Hepatocyte (in vitro differentiated cells): ENCODE data around the gene TERF2IP.

Experiments used
- CTCF ChIP-seq: fragments of 200-600 bp; sonication (generic); IDR thresholded peaks from 2 replicates; pipeline ENCODE4 v1.5.1; 2016; ENCODE audit warnings: antibody characterized with exemption, mild to moderate bottlenecking; ENCODE audit not compliant: poor library complexity
- EZH2 ChIP-seq: fragments of 200-600 bp; sonication (generic); IDR thresholded peaks from 2 replicates; pipeline ENCODE4 v1.6.1; 2016; ENCODE audit warnings: antibody characterized with exemption, mild to moderate bottlenecking, borderline replicate concordance
- EZH2phosphoT487 ChIP-seq: fragments of 200-600 bp; sonication (generic); IDR thresholded peaks from one replicate; pipeline ENCODE4 v1.6.1; 2018; ENCODE audit warnings: antibody characterized with exemption, mild to moderate bottlenecking, low read depth, moderate library complexity; ENCODE audit not compliant: unreplicated experiment, severe bottlenecking

- TF ChIP-seq CTCF = peak; percentile 63
- no peak for TF ChIP-seq EZH2phosphoT487
- TF ChIP-seq EZH2 = no peak
These were observed 26.4 kb upstream of the TERF2IP start for GRCh38 chr16:75621170-75621477.
